Measurements from ENCODE around the gene PTTG1. TPM values are rescaled to one million over a fixed set of nuclear protein-coding genes. Genes with fewer than 3 reads are reported as not detected.

Gene PTTG1
- total RNA-seq, 1 donor from 2014 or later = 9.1 TPM

DNA sequence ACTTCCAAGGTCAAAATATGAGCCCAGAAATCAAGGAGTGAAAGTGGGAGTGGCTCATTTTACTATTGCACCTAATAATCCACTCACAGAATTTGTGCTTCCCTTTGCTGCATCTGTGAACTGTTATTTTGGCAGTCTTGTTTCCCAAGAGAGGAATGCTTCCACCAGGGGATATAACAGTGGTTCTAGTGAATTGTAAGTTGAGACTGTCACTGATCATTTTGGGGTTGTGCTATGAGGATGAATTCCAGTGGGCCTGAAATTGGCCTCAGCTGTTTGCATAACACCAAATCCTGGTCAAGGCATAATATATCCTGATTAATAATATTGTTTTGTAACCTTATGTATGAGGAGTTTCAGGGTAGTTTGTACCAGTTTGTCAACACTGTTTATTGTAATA, 36.2 kb upstream of the PTTG1 start:
- no peak for ATAC-seq
- peaks cover 8% of the 10 kb centered on the region for H3K9me3 ChIP-seq
- no peaks in the 10 kb centered on the region for H3K4me1 ChIP-seq
- H3K36me3 ChIP-seq = no peaks in the 10 kb centered on the region
- intact Hi-C loops (cut with DNase I) = no loop called here
- TF ChIP-seq, protein P1, sequence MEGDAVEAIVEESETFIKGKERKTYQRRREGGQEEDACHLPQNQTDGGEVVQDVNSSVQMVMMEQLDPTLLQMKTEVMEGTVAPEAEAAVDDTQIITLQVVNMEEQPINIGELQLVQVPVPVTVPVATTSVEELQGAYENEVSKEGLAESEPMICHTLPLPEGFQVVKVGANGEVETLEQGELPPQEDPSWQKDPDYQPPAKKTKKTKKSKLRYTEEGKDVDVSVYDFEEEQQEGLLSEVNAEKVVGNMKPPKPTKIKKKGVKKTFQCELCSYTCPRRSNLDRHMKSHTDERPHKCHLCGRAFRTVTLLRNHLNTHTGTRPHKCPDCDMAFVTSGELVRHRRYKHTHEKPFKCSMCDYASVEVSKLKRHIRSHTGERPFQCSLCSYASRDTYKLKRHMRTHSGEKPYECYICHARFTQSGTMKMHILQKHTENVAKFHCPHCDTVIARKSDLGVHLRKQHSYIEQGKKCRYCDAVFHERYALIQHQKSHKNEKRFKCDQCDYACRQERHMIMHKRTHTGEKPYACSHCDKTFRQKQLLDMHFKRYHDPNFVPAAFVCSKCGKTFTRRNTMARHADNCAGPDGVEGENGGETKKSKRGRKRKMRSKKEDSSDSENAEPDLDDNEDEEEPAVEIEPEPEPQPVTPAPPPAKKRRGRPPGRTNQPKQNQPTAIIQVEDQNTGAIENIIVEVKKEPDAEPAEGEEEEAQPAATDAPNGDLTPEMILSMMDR (IDR thresholded peaks at IDR 0.05) = no peak
- H3K27me3 ChIP-seq (ENCODE audit: low read depth) = no peaks in the 10 kb centered on the region
- DNase-seq = no peak
- H3K27ac ChIP-seq = no peak overlapping the region
- no peak overlapping the region for H3K4me3 ChIP-seq

GRCh38 chr5:160387445-160387844, 34.2 kb upstream of the PTTG1 start:
- Histone ChIP-seq H3K36me3 (no peaks in the 10 kb centered on the region), H3K27ac (no peak overlapping the region), H3K27me3 (ENCODE audit: low read depth) (no peaks in the 10 kb centered on the region), H3K4me1 (no peaks in the 10 kb centered on the region), H3K9me3 (peaks cover 8% of the 10 kb centered on the region), H3K4me3 (no peak overlapping the region)
- TF ChIP-seq, protein P1 (IDR thresholded peaks at IDR 0.05) = no peak
- ATAC-seq = no peak
- DNase-seq = no peak
- intact Hi-C loops (cut with DNase I) = no loop called here

DNA sequence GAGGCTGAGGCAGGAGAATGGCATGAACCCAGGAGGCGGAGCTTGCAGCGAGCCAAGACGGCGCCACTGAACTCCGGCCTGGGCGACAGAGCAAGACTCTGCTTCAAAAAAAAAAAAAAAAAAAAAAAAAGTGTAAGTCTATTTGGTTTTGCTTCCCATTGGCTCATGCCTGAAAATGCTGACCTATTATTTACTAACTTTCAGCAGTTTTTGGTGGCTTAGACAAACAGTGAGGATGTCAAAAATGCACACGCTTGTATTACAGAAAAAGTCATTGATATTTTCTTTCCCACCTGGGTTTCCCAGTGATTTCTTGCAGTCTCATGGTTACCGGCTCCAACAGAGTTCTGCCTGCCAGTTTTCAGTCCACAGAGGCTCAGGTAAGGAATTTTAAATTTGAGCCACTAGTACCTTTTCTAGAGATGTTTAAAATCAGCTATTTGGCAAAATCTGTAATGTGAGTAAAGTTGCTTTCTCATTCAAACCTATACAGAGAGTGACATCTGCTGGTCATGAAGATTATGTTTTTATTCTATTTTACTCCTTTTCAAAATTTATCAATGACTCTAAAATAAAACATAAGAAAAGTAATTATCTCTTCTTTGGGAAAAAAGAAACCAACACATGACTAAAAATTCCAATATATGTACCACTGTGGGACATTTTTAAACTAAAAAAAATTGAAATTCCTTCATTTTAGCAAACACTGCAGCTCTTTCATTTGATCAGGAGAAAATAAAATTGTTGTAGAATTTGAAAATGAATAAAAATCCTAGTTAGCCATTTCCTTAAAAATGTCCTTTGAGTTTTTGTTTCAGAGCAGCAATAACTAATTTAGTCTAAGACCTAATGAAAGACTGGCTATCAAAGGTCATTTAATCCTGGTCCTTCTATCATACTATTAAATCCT, 30.6 kb upstream of the PTTG1 start:
- Histone ChIP-seq H3K27me3 (ENCODE audit: low read depth) (no peaks in the 10 kb centered on the region), H3K4me1 (peaks cover 5% of the 10 kb centered on the region), H3K36me3 (no peaks in the 10 kb centered on the region), H3K27ac (no peak overlapping the region), H3K4me3 (no peak overlapping the region), H3K9me3 (peaks cover 8% of the 10 kb centered on the region)
- TF ChIP-seq, protein P1 (IDR thresholded peaks at IDR 0.05) = peak; percentile 32
- DNase-seq = no peak
- intact Hi-C loops (cut with DNase I) = no loop called here
- ATAC-seq = no peak

- no peak for ATAC-seq
- intact Hi-C loops (cut with DNase I) = no loop called here
Observed at GRCh38 chr5:160395111-160395510, 26.5 kb upstream of the PTTG1 start.

GRCh38 chr5:160397492-160397891, 24.2 kb upstream of the PTTG1 start:
- TF ChIP-seq, protein P1 (IDR thresholded peaks at IDR 0.05) = no peak
- H3K27ac ChIP-seq = no peak overlapping the region
- DNase-seq (no peak), ATAC-seq (no peak)
- intact Hi-C loops (cut with DNase I) = no loop called here
- H3K4me1 ChIP-seq = peaks cover 25% of the 10 kb centered on the region
- H3K27me3 ChIP-seq (ENCODE audit: low read depth) = no peaks in the 10 kb centered on the region
- no peaks in the 10 kb centered on the region for H3K9me3 ChIP-seq
- no peak overlapping the region for H3K4me3 ChIP-seq
- H3K36me3 ChIP-seq = peaks cover 11% of the 10 kb centered on the region

More at GRCh38 chr5:160395111-160395510, 26.5 kb upstream of the PTTG1 start:
- DNase-seq = no peak
- Histone ChIP-seq H3K27me3 (ENCODE audit: low read depth) (no peaks in the 10 kb centered on the region), H3K9me3 (no peaks in the 10 kb centered on the region), H3K36me3 (no peaks in the 10 kb centered on the region), H3K4me1 (peaks cover 20% of the 10 kb centered on the region), H3K27ac (no peak overlapping the region), H3K4me3 (no peak overlapping the region)
- TF ChIP-seq, protein P1 (IDR thresholded peaks at IDR 0.05) = no peak

Measured in lower lobe of right lung (tissue), 2 donors.